Activated CD4-positive, alpha-beta T cell treated with anti-CD3 and anti-CD28 coated beads for 4 hours (primary cell): Measurements from ENCODE around the gene SBF2.
"Not testable (repeated sequence)": the region's sequence is repeated elsewhere in the genome, so short reads cannot be mapped to it uniquely, and the experiment has no call there.

Source experiments
- DNase-seq, 2 donors: peaks; one replicate each; pipeline ENCODE4 v3.0.0-alpha.2; 2020

Gene SBF2

DNA sequence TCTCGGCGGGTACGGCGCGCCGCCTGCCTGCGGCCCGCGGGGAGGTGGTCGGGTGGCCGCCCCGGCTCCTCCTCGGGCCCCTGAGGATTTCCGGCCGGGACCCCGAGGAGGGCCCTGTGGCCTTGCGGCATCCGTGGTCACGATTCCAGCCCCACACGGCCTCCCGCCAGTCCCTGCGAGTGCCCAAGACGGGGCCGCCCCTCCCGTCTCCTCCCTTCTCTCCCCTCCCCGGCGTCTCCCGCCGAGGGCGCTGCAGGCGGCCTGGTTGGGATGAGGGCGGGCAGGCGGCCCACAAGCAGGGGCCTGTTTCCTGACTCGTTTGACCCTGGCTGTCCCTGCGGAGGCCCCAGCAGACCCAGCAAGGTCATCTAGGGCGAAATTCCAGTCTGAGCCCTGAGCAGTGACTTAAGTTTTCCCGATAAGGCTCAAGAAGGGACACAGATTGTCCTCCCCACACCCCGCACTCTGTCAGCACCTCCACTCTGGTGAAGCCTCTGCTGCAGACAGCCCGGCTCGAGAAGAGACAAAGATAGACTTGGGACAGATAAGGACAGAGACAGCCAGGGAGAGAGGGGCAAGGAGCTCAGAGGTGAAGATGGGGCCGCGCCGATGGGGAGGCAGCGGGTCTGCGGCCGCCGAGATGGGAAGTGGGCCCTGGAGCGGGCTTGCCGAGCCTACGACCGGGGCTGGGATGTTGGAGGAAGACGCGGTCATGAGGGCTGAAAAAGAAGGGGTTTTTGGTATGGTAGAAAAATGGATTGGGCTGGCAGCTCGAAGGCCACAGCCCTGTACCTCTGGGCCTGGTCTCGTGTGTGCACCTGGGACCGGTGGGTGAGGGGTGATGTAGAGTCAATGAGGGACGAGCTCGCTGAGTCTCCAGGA, 535.1 kb downstream of the SBF2 start:
- DNase-seq: peak; percentile 42 to 60

GRCh38 chr11:9757809-9758636, 536.0 kb downstream of the SBF2 start:
- DNase-seq: peak; percentile 93 to 95

GRCh38 chr11:9756878-9757277, 537.1 kb downstream of the SBF2 start:
- no peak for DNase-seq

GRCh38 chr11:9756461-9756860, 537.6 kb downstream of the SBF2 start:
- DNase-seq: no peak

GRCh38 chr11:9755561-9756185, 538.3 kb downstream of the SBF2 start:
- DNase-seq: no peak

- DNase-seq: no peak
Measured at GRCh38 chr11:9754010-9754471, 540.0 kb downstream of the SBF2 start.

- DNase-seq: no peak
Measured at GRCh38 chr11:9753021-9753420, 541.0 kb downstream of the SBF2 start.

DNA sequence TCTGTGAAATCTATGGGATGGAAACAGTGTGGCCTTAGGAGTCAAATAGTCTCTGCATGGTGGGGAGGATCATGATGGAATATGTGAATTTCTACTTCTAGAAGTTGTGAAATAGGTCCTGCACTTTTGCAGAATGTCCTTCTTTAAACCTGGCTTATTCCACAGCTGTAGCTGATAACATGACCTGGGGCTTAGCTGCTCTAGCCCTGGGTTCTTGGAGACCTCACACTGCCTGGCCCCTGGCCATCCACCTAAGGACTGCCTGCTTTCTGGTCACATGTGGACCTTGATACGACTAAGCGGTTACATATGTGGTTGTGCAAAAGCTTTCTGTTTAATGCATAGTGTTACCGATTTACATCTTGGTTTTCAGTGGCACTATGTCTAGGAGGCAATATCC, 541.9 kb downstream of the SBF2 start:
- DNase-seq: no peak

DNA sequence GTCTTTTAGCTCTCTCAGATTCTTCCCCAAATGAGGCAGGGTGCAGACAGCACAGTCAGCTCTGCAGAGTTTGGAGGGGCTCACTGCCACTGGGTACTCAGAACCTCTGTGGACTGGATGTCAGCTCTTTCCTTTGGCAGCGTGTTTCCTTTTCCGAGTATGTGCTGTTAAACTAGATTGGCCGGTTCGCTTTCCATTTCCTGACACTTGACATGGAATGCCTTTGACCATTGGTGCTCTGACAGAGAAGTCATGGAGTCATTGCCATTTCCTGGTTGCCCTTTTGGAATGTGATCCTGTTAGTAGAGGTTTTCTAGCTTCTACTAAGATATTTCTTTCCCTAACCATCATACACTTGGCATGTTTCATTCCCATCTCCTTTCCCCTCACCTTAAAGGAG, 543.5 kb downstream of the SBF2 start:
- no peak for DNase-seq

DNA sequence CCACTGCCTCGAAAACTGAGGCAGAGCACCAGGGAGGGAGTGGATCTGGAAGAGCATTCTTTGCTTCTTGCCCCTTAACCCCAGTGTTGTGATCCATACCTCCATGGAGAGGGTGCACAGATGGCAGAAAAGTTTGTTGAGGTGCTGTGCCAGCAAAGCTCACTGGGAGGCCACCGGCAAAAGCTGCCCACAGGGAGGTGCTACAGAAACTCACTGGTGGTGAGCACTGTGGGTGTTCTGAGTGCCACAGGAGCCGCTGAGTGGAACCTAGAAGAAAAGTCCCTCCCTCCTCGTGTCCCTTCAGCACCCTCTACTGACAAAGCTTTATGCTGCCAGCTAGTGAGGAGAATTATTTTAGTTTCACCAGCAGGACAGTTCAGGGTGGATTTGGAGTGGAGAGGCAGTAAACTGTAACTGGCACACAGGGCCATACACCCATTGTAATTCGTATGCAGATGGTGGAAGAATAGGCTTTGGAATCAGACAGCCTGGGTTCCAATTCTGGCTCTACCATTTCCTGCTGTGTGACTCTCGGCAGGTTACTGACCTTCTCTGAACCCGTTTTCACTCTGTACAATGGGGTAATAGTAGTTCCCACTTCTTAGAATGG, 545.6 kb downstream of the SBF2 start:
- DNase-seq: peak; percentile 48

DNA sequence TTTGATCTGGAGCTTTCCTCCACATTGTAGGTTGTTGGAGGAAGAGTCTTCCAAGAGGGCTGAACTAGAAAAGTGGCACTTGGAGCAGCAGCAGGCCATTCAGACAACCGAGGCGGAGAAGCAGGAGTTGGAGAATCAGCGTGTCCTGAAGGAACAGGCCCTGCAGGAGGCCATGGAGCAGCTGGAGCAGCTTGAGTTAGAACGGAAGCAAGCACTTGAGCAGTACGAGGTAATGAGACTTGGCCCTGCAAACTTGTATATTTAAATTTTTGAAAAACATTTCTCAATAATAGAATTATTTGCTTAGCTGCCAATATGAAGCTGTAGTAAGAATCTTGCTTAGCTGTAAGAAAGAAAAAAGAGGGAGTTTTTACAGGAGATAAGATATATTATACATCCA, 546.2 kb downstream of the SBF2 start:
- no peak for DNase-seq

DNA sequence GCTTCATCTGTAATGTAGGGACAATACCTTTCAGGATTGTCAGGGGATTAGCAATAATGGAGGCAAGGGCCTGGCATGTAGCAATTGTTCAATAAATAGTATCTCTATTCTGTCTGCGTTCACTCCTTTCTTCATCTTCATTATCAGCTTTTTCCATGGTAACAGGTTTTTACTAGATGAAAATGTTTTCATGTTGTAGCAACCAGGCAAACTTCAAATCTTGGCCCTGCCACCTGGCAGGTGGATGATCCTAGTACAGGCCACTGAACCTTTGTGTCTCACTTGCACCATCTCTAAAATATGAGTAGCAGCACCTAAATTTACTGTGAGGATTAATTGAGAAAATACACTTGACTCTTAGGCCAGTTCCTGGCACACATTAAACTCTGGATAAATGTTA, 546.8 kb downstream of the SBF2 start:
- DNase-seq: no peak

DNA sequence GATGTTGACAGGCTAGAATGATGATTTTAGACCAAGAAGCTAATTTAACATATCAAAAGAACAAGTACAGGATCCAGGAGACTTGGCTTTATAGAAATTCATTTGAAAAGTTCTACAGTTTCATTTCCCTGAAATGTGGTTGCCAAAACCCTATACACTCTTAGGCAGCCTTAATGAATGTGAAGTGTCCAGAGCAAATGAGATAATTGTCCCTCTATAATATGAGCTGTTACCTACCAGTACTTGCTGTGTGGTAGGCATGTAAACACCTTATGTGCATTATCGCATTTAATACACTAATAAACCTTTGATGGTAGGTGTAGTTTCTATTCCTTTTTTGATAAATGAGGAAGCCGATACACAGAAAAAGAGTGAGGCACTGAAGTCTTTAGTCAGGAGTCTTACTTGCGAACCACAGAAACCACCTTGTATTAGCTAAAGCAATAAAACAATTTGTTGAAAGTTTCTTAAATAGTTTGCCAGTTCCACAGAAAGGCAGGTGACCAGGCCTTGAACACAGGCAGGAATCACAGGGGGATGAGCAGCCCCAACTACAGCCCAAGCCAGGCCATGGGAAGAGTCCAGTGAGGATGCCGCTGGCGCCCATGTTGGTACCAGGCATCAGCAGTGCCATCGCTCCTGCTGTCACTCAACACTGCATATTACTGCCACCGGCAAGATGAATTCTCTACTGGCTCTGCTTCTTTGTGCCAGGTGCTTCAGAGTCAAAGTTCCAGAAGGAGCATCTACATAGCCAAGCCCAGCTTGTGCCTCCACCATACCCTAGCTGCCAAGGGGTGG, 548.4 kb downstream of the SBF2 start:
- no peak for DNase-seq

DNA sequence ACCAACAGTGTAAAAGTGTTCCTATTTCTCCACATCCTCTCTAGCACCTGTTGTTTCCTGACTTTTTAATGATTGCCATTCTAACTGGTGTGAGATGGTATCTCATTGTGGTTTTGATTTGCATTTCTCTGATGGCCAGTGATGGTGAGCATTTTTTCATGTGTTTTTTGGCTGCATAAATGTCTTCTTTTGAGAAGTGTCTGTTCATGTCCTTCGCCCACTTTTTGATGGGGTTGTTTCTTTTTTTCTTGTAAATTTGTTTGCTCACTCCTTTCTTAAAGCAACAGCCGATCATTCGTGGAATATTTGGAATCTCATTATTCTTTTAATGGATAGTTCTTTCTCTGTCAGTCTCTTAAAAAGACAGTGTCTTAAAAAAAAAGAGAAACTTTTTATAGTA, 550.5 kb downstream of the SBF2 start:
- not testable (repeated sequence) for DNase-seq

DNA sequence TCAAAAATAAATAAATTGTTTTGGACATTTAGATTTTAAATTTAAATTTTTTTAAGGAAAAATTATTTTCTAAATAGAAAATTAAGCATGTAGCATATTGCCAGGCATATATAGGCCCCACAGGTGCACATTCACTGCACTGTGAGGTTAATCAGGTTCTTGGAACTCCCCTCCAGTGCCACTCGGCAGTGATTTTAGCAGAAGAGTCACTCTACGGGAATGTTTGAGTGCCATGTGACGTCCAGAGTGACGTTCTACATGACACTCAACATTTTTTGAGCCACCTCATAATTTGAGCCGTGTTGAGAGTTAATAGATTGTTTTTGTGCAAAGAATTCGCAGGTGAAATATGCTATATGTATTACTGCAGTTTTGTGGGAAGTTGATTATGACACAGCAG, 552.8 kb downstream of the SBF2 start:
- DNase-seq: no peak

DNA sequence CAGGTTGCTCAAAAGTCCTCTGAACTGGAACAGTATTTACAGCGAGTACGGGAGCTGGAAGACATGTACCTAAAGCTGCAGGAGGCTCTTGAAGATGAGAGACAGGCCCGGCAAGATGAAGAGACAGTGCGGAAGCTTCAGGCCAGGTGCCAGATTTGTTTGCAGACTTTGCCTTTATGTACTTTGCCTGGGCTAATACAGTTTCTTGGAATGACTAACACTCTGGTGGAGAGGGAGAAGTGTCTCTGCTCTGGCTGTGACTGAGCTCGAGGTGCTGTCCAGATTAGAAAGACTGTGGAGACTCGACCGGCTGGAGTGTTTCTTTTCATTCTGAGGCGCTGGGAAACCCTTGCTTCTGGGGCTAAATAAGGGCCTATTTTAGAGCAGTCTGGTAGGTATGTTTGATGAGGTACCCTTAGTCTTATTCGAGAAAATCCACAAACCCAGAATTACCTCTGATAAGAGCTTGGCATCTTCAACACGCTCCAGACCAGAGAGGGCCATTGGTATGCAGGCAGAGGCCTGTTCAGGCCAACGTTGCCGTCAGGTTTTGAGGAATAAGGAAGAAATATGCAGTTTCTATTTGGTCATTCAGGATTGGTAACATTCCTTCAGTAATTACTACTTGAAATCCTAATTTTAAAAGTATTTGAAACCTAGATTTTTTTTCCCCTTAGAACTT, 553.7 kb downstream of the SBF2 start:
- DNase-seq: no peak

DNA sequence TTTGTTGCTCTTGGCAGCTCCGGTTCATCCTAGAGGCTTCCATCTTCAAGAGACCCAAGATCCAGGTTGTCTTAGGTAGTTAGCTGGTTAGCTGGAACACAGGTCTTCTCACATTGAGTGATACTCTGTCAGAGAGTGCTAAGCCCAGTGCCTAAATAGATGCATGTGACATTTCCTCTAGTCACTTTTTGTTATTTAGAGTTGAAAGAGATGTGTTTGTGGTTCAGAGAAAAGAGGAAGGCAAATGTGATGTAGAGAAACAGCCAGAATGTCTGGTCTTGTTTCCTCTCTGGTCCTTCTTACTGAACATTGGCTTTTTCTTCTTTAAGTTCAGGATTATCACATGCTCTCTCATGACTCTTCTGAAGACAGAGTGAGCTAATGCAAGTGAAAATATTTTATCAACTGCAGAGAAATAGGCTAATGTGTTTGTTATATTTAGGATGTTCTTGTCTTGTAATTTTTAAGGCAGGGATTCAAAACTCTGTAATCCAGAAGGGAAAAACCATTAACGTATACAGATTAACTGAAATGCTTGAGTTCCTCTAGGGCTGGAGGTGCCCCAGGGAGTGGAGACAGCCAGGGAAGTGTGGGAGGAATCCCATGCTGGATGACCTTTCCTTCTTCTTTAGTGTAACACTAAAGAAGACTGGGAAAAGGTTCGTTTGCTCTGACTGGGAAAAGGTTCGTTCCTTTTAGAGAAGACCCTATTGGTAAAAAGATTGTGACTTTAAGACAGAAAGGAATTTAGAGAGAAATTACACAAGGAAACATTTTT, 554.7 kb downstream of the SBF2 start:
- DNase-seq: no peak

GRCh38 chr11:9738707-9739106, 555.3 kb downstream of the SBF2 start:
- no peak for DNase-seq

GRCh38 chr11:9738116-9738515, 555.9 kb downstream of the SBF2 start:
- DNase-seq: no peak

DNA sequence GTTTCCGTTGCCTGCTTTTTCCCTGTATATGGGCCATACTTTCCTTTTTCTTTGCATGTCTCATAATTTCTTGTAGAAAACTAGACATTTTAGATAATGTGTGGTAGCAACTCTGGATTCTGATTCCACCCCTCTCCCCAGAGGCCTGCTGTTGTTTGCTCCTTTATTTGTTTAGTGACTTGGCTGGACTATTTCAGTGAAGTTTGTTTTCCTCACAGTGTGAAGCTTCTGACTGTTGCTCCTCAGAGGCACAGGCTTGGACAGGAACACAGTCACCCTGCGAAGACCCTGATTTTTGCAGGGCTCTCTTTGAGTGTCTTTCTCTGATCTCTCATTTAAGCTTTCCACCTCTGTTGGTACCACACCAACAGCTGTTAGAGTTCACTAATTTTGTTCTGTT, 557.7 kb downstream of the SBF2 start:
- no peak for DNase-seq

- no peak for DNase-seq
Measured at GRCh38 chr11:9735919-9736318, 558.1 kb downstream of the SBF2 start.
